ENCODE results near the gene LINC00305. TPM values are rescaled to one million over a fixed set of nuclear protein-coding genes. Genes with fewer than 3 reads are reported as not detected.

LINC00305 gene
- total RNA-seq, 4 donors from 2014 or later = not detected

DNA sequence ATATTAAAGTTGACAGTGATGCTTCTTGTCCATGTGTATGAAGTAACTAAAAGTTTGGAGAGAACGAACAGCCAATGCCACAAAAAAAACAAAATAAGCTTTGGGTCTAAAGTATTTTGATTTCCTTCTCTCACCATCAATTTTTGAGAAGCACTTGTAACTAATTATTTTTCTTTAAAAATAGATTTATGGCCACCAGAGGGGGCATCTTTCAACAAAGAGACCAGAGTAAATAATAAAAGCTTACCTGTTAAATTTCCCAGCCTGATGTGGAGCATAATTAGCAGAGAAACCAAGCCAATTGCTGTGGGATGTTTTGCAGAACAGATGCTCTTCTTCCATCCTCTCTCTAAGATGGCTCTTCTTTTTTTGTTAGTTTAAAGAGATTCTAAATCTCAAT lies 29.0 kb downstream of the LINC00305 start:
- Histone ChIP-seq H3K4me1 (no peaks in the 10 kb centered on the region), H3K4me3 (no peak overlapping the region), H3K27me3 (no peaks in the 10 kb centered on the region), H3K9me3 (no peaks in the 10 kb centered on the region), H3K27ac (no peak overlapping the region), H3K36me3 (no peaks in the 10 kb centered on the region)
- no peak for DNase-seq
- no peak for TF ChIP-seq POLR2AphosphoS5 (IDR thresholded peaks at IDR 0.05)
- TF ChIP-seq, protein P1, sequence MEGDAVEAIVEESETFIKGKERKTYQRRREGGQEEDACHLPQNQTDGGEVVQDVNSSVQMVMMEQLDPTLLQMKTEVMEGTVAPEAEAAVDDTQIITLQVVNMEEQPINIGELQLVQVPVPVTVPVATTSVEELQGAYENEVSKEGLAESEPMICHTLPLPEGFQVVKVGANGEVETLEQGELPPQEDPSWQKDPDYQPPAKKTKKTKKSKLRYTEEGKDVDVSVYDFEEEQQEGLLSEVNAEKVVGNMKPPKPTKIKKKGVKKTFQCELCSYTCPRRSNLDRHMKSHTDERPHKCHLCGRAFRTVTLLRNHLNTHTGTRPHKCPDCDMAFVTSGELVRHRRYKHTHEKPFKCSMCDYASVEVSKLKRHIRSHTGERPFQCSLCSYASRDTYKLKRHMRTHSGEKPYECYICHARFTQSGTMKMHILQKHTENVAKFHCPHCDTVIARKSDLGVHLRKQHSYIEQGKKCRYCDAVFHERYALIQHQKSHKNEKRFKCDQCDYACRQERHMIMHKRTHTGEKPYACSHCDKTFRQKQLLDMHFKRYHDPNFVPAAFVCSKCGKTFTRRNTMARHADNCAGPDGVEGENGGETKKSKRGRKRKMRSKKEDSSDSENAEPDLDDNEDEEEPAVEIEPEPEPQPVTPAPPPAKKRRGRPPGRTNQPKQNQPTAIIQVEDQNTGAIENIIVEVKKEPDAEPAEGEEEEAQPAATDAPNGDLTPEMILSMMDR (IDR thresholded peaks at IDR 0.05) = no peak
- TF ChIP-seq POLR2A (IDR thresholded peaks at IDR 0.05) = no peak
- no peak for TF ChIP-seq EP300 (IDR thresholded peaks at IDR 0.05; ENCODE audit: low read depth)
- WGBS, 2 donors (ENCODE audit: low coverage in 1 of 2) = 63 to 69% methylated on average over 1 of the region's 1 CpG
- intact Hi-C loops (cut with DNase I; ENCODE audit: low total_unique reads) (no loop called here), in situ Hi-C loops (cut with MboI; ENCODE audit: low pct_ligation_motif_present in 1 of 4, low pct_unique_long_range_greater_than_20kb in 1 of 4, low sequenced_read_pairs in 3 of 4) (no loop called here)

DNA sequence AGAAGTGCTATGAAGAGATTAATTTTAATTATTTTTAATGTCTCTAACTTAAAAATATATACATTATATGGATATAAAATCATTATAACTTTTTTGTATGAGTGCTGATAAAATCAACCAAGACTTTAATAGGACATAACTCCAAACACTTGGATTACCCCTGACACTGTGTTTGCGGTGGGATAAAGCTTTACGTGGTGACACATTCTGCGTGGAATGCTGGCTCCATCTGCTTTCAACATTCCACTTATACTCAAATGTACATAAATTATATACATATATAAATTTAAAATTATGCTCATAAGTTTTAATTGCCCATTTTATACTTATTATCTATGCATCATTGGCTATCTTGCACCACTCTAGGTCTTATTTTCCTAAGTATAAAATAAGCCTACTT lies 30.5 kb downstream of the LINC00305 start:
- intact Hi-C loops (cut with DNase I; ENCODE audit: low total_unique reads) (no loop called here), in situ Hi-C loops (cut with MboI; ENCODE audit: low pct_ligation_motif_present in 1 of 4, low pct_unique_long_range_greater_than_20kb in 1 of 4, low sequenced_read_pairs in 3 of 4) (no loop called here)
- H3K9me3 ChIP-seq = no peaks in the 10 kb centered on the region
- H3K4me1 ChIP-seq = no peaks in the 10 kb centered on the region
- DNase-seq = no peak
- H3K27ac ChIP-seq = no peak overlapping the region
- no peak overlapping the region for H3K4me3 ChIP-seq
- 71 to 84% methylated on average over 3 of the region's 3 CpGs for WGBS, 2 donors (ENCODE audit: low coverage in 1 of 2)
- TF ChIP-seq POLR2A (IDR thresholded peaks at IDR 0.05) (no peak), POLR2AphosphoS5 (IDR thresholded peaks at IDR 0.05) (no peak)
- no peaks in the 10 kb centered on the region for H3K27me3 ChIP-seq
- H3K36me3 ChIP-seq = no peaks in the 10 kb centered on the region

DNA sequence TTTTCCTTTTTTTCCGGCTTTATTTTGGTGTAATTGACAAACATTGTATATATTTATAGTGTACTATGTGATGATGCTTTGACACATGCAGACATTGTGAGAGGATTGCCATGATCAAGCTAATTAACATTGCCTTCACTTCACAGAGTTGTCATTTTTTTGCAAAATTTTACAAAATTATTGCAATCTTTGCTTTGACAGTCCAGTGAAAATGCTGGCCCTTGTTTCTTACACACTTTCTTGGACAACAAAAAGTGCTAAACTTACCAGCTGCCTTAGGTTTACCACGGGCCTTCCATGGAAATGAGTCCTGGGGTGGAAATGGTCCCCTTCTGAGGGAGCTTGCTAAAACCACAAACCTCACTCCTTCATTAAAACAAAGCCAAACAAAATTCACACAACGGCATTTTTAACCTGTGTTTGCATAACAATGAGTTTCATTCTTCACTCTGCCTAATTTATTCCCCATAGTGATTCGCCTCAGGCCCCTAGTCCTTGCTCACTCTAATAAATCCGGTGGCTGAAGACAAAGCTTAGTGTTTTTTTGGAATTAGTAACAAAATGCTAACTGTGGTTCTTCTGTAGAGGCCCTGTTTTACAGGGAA lies 32.2 kb downstream of the LINC00305 start:
- no peaks in the 10 kb centered on the region for H3K9me3 ChIP-seq
- intact Hi-C loops (cut with DNase I; ENCODE audit: low total_unique reads) = no loop called here
- TF ChIP-seq POLR2AphosphoS5 (IDR thresholded peaks at IDR 0.05) (no peak), EP300 (IDR thresholded peaks at IDR 0.05; ENCODE audit: low read depth) (no peak), POLR2A (IDR thresholded peaks at IDR 0.05) (no peak)
- TF ChIP-seq, protein P1 (IDR thresholded peaks at IDR 0.05) = no peak

DNA sequence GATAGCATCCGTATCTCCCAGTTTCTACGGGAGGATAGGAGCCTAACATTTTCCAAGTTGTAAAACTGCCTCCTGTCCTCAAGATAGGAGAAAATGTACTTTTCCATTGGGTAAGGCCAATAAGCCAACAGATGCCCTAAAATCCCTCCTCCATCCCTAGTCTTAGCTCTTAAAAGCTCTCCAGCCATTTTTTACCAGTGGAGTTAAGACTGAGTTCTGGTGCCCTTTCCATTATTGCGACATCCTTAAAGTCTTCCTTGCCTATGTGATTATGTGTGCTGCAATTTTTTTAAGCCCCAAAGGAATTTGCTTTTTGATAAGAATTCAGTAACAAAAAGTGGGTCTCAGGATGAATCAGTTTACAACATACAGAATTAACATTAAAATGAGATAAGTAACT lies 33.0 kb downstream of the LINC00305 start:
- no peak for TF ChIP-seq POLR2AphosphoS5 (IDR thresholded peaks at IDR 0.05)
- TF ChIP-seq EP300 (IDR thresholded peaks at IDR 0.05; ENCODE audit: low read depth) = no peak
- TF ChIP-seq, protein P1 (IDR thresholded peaks at IDR 0.05) = no peak
- no peak for TF ChIP-seq POLR2A (IDR thresholded peaks at IDR 0.05)
- Histone ChIP-seq H3K4me3 (no peak overlapping the region), H3K27ac (no peak overlapping the region), H3K27me3 (no peaks in the 10 kb centered on the region), H3K9me3 (no peaks in the 10 kb centered on the region), H3K4me1 (no peaks in the 10 kb centered on the region), H3K36me3 (no peaks in the 10 kb centered on the region)
- no peak for DNase-seq
- WGBS, 2 donors (ENCODE audit: low coverage in 1 of 2) = 82 to 90% methylated on average over 3 of the region's 3 CpGs
- intact Hi-C loops (cut with DNase I; ENCODE audit: low total_unique reads) = no loop called here
- in situ Hi-C loops (cut with MboI; ENCODE audit: low pct_ligation_motif_present in 1 of 4, low pct_unique_long_range_greater_than_20kb in 1 of 4, low sequenced_read_pairs in 3 of 4) = no loop called here

More for the DNA sequence above, 32.2 kb downstream of the LINC00305 start:
- no peak for DNase-seq
- Histone ChIP-seq H3K36me3 (no peaks in the 10 kb centered on the region), H3K27me3 (no peaks in the 10 kb centered on the region), H3K4me3 (no peak overlapping the region), H3K4me1 (no peaks in the 10 kb centered on the region), H3K27ac (no peak overlapping the region)
- WGBS, 2 donors (ENCODE audit: low coverage in 1 of 2) = 49 to 65% methylated on average over 5 of the region's 5 CpGs
- in situ Hi-C loops (cut with MboI; ENCODE audit: low pct_ligation_motif_present in 1 of 4, low pct_unique_long_range_greater_than_20kb in 1 of 4, low sequenced_read_pairs in 3 of 4) = no loop called here

DNA sequence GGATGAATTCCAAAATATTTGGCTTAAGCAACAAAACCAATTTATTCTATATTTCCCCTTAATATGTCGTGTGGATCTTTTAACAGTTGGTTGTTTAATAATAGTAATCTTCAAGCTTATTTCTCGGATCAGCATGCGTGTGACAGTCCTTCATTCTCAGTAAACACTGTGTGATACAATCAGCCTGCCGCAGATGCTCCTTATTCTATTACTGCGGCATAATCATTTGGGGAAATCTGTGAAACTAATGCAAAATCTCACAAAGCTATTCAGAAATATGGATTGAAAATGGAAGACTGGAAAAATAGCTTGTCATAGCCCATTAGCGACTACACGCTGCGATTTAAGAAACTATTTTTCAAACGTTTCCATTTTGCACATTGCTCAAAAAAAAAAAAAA lies 36.9 kb downstream of the LINC00305 start:
- DNase-seq = no peak
- H3K9me3 ChIP-seq = no peaks in the 10 kb centered on the region
- 78 to 88% methylated on average over 9 of the region's 9 CpGs for WGBS, 2 donors (ENCODE audit: low coverage in 1 of 2)
- in situ Hi-C loops (cut with MboI; ENCODE audit: low pct_ligation_motif_present in 1 of 4, low pct_unique_long_range_greater_than_20kb in 1 of 4, low sequenced_read_pairs in 3 of 4) = no loop called here
- intact Hi-C loops (cut with DNase I; ENCODE audit: low total_unique reads) = loop anchor here (5.0 kb wide), 1 partner anchor 175 kb away; no protein-coding TSS in a partner anchor
- H3K36me3 ChIP-seq = no peaks in the 10 kb centered on the region
- TF ChIP-seq EP300 (IDR thresholded peaks at IDR 0.05; ENCODE audit: low read depth) = no peak
- TF ChIP-seq POLR2AphosphoS5 (IDR thresholded peaks at IDR 0.05) = no peak
- TF ChIP-seq POLR2A (IDR thresholded peaks at IDR 0.05) = no peak
- TF ChIP-seq, protein P1 (IDR thresholded peaks at IDR 0.05) = no peak
- no peak overlapping the region for H3K27ac ChIP-seq
- no peaks in the 10 kb centered on the region for H3K4me1 ChIP-seq
- H3K4me3 ChIP-seq = no peak overlapping the region
- no peaks in the 10 kb centered on the region for H3K27me3 ChIP-seq
